Measurements from ENCODE around the gene SETBP1. TPM values are rescaled to one million over a fixed set of nuclear protein-coding genes. Genes with fewer than 3 reads are reported as not detected.

SETBP1 gene
- total RNA-seq, 1 experiment from 2014 or later, result 9.6 TPM

GRCh38 chr18:45046228-45046627 lies 365.5 kb downstream of the SETBP1 start:
- H3K36me3 Mint-ChIP-seq, result no peaks in the 10 kb centered on the region
- DNase-seq (ENCODE audit: low spot score) (no peak), ATAC-seq (no peak)
- no peaks in the 10 kb centered on the region for H3K4me1 Mint-ChIP-seq
- ChIA-PET CTCF (no interaction called here), POLR2A (no interaction called here)
- no peak overlapping the region for H3K4me3 Mint-ChIP-seq
- no peaks in the 10 kb centered on the region for H3K27me3 Mint-ChIP-seq (ENCODE audit: low read depth)
- H3K27ac Mint-ChIP-seq, result no peak overlapping the region
- no peaks in the 10 kb centered on the region for H3K9me3 Mint-ChIP-seq
- no peak for TF ChIP-seq AFF4 (CRISPR knock-in tag; IDR thresholded peaks at IDR 0.05; ENCODE audit: borderline replicate concordance)
- TF ChIP-seq ZNF425 (CRISPR knock-in tag; conservative IDR thresholded peaks at IDR 0.05), result no peak
- no peak for TF ChIP-seq E2F4 (CRISPR knock-in tag; IDR thresholded peaks at IDR 0.05; ENCODE audit: borderline replicate concordance, low read depth)
- no peak for TF ChIP-seq ZNF121 (CRISPR knock-in tag; IDR thresholded peaks at IDR 0.05)
- no peak for TF ChIP-seq NFYB (CRISPR knock-in tag; conservative IDR thresholded peaks at IDR 0.05; ENCODE audit: low read depth)
- TF ChIP-seq FOXK1 (CRISPR knock-in tag; IDR thresholded peaks at IDR 0.05), result no peak
- TF ChIP-seq ATF1 (CRISPR knock-in tag; IDR thresholded peaks at IDR 0.05), result no peak
- TF ChIP-seq PRDM15 (CRISPR knock-in tag; IDR thresholded peaks at IDR 0.05), result no peak
- TF ChIP-seq ZNF263 (CRISPR knock-in tag; IDR thresholded peaks at IDR 0.05; ENCODE audit: low read depth), result no peak
- TF ChIP-seq HMGXB4 (CRISPR knock-in tag; IDR thresholded peaks at IDR 0.05), result no peak
- no peak for TF ChIP-seq ZNF396 (CRISPR knock-in tag; IDR thresholded peaks at IDR 0.05; ENCODE audit: borderline replicate concordance)
- no peak for TF ChIP-seq JAZF1 (CRISPR knock-in tag; IDR thresholded peaks at IDR 0.05)
- no peak for TF ChIP-seq ZBTB21 (CRISPR knock-in tag; IDR thresholded peaks at IDR 0.05; ENCODE audit: borderline replicate concordance)
- TF ChIP-seq CTCF (IDR thresholded peaks at IDR 0.05), result no peak
- no peak for TF ChIP-seq CREM (CRISPR knock-in tag; IDR thresholded peaks at IDR 0.05)
